Mesodermal cell (in vitro differentiated cells): ENCODE measurements around the gene PDE2A.
A peak's percentile ranks its signal among the peaks of the same experiment; 100 is the strongest.

Experiments
- H3K27ac ChIP-seq: 2 replicates; pipeline ENCODE4 v1.7.0; 2013; ENCODE audit warnings: mild to moderate bottlenecking, low read depth, low read length, moderate library complexity; ENCODE audit not compliant: severe bottlenecking
- H3K36me3 ChIP-seq: 2 replicates; pipeline ENCODE4 v1.7.1; 2013; ENCODE audit warnings: mild to moderate bottlenecking, low read length, moderate library complexity; ENCODE audit not compliant: control insufficient read depth, insufficient read depth
- H3K4me1 ChIP-seq: one replicate; pipeline ENCODE4 v1.7.1; 2013; ENCODE audit warnings: mild to moderate bottlenecking, low read length; ENCODE audit not compliant: insufficient read depth, control insufficient read depth, poor library complexity, severe bottlenecking
- H3K4me3 ChIP-seq: 2 replicates; pipeline ENCODE4 v1.7.0; 2013; ENCODE audit warnings: low read length, control low read depth, mild to moderate bottlenecking; ENCODE audit not compliant: insufficient read depth, poor library complexity, severe bottlenecking; ENCODE audit errors: extremely low read depth
- H3K9me3 ChIP-seq: 2 replicates; pipeline ENCODE4 v1.7.1; 2013; ENCODE audit warnings: mild to moderate bottlenecking, low read length, moderate library complexity; ENCODE audit not compliant: control insufficient read depth
- WGBS, 2 experiments: methylation state at CpG; one replicate each; pipeline ENCODE4 v1.1.5; 2013; ENCODE audit warnings: missing lambda C conversion rate in 2 of 2; ENCODE audit not compliant: insufficient coverage in 2 of 2; 5-methylcytosine and 5-hydroxymethylcytosine counted together

The PDE2A gene

DNA sequence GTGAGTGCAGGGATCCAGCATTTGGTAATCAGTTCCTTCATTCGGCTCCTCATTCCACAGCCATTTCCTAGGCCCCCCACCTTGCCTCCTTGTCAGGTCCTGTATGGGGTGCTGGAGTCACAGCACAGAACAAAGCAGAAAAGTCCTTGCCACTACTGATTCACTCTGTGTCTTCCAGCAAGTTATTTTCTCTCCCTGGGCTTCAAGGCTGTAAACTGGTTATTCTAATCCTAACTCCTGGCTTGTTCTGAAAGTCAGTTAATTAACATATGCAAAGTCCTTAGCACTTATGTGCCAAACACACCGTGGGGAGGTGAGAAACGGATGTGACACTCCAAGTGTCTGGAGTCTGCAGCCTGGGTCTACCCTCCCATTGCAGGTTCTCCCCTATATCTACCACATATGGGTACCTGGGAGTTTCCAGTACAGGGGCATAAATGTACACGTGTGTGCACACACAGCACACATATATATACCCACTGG is 30.6 kb upstream of the PDE2A start:
- Histone ChIP-seq H3K36me3 (peaks cover 64% of the 10 kb centered on the region), H3K27ac (no peak overlapping the region), H3K4me3 (no peak overlapping the region), H3K4me1 (peaks cover 5% of the 10 kb centered on the region), H3K9me3 (no peaks in the 10 kb centered on the region)
- 46 to 54% methylated on average over 2 of the region's 4 CpGs for WGBS, 2 experiments

GRCh38 chr11:72704028-72704782 is 30.0 kb upstream of the PDE2A start:
- Histone ChIP-seq H3K27ac (no peak overlapping the region), H3K4me1 (peaks cover 5% of the 10 kb centered on the region), H3K36me3 (peaks cover 66% of the 10 kb centered on the region), H3K9me3 (no peaks in the 10 kb centered on the region), H3K4me3 (no peak overlapping the region)
- WGBS, 2 experiments = 91 to 93% methylated on average over 7 to 8 of the region's 13 CpGs

- Histone ChIP-seq H3K4me3 (no peak overlapping the region), H3K9me3 (no peaks in the 10 kb centered on the region), H3K36me3 (peaks cover 67% of the 10 kb centered on the region), H3K4me1 (peaks cover 5% of the 10 kb centered on the region), H3K27ac (peak overlapping the region; percentile 6)
- 54 to 73% methylated on average over 6 of the region's 11 CpGs for WGBS, 2 experiments
Observed at GRCh38 chr11:72703267-72704008, 29.2 kb upstream of the PDE2A start.

DNA sequence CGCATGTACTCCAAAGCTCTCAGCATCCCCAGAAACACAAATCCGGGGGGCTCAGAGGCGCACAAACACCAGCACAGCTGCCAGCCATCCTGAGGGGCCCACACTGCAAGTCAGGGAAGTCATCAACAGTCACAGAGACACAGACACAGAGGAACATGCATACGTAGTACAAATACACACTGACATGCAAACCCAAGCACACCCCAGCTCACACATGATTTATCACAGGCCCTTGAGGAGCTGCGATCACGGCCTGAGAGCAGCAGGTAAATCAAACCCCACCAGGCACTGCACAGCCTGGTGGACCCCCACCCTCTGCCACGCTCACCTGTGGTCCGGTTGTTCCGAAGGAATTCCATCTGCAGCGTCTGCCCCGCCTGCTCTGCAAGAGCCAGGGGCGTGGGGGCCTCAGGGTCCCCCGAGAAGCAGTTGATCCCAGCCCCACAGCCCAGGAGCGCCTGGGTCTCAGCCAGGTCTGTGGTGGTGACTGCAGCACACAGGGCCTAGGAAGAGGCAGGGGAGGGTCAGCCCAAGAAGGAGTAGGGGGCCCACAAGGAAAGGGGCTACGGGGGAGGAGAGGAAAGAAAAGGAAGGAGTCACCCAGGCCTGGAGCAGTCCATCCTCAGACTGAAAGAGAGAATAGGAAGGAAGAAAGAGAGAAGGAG is 28.5 kb upstream of the PDE2A start:
- WGBS, 2 experiments = 90 to 94% methylated on average over 11 to 12 of the region's 15 CpGs
- H3K4me1 ChIP-seq = peaks cover 5% of the 10 kb centered on the region
- peak overlapping the region; percentile 6 for H3K27ac ChIP-seq
- no peak overlapping the region for H3K4me3 ChIP-seq
- H3K36me3 ChIP-seq = peaks cover 66% of the 10 kb centered on the region
- no peaks in the 10 kb centered on the region for H3K9me3 ChIP-seq

GRCh38 chr11:72702096-72702495 is 27.9 kb upstream of the PDE2A start:
- Histone ChIP-seq H3K27ac (no peak overlapping the region), H3K4me3 (no peak overlapping the region), H3K36me3 (peaks cover 68% of the 10 kb centered on the region), H3K4me1 (peaks cover 5% of the 10 kb centered on the region), H3K9me3 (no peaks in the 10 kb centered on the region)
- WGBS, 2 experiments = 97 to 98% methylated on average over 5 to 6 of the region's 7 CpGs

- H3K4me1 ChIP-seq = peaks cover 3% of the 10 kb centered on the region
- H3K9me3 ChIP-seq = no peaks in the 10 kb centered on the region
- no peak overlapping the region for H3K4me3 ChIP-seq
- H3K27ac ChIP-seq = no peak overlapping the region
- WGBS, 2 experiments = 94 to 95% methylated on average over 10 of the region's 10 CpGs
- peaks cover 68% of the 10 kb centered on the region for H3K36me3 ChIP-seq
Observed at GRCh38 chr11:72701466-72701865, 27.2 kb upstream of the PDE2A start.

GRCh38 chr11:72700146-72700545 is 25.9 kb upstream of the PDE2A start:
- 73 to 83% methylated on average over 3 of the region's 3 CpGs for WGBS, 2 experiments
- Histone ChIP-seq H3K9me3 (no peaks in the 10 kb centered on the region), H3K36me3 (peaks cover 68% of the 10 kb centered on the region)

DNA sequence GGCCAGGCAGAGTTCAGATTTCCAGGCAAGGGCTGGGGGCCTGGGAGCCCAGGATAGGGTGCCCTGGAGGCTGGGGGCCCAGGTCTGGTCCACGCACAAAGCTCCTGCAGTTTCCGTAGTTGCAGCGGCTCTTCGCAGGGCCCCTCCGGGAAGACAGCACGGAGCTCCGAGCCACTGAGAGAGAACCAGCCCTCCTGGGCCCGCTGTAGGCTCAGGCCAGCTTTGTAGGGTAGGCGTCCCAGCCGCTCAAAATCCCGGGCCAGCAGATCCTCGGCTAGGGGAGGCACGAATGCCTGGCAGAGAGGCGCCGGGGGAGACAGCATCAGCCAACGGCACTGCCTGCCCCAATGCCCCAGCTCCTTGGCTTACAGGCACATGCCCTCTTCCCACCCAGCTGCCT is 23.6 kb upstream of the PDE2A start:
- Histone ChIP-seq H3K4me1 (no peaks in the 10 kb centered on the region), H3K4me3 (no peak overlapping the region), H3K27ac (no peak overlapping the region), H3K9me3 (no peaks in the 10 kb centered on the region), H3K36me3 (peaks cover 76% of the 10 kb centered on the region)
- 94 to 100% methylated on average over 6 to 16 of the region's 16 CpGs for WGBS, 2 experiments

More at GRCh38 chr11:72700146-72700545, 25.9 kb upstream of the PDE2A start:
- no peak overlapping the region for H3K27ac ChIP-seq
- no peaks in the 10 kb centered on the region for H3K4me1 ChIP-seq
- no peak overlapping the region for H3K4me3 ChIP-seq

DNA sequence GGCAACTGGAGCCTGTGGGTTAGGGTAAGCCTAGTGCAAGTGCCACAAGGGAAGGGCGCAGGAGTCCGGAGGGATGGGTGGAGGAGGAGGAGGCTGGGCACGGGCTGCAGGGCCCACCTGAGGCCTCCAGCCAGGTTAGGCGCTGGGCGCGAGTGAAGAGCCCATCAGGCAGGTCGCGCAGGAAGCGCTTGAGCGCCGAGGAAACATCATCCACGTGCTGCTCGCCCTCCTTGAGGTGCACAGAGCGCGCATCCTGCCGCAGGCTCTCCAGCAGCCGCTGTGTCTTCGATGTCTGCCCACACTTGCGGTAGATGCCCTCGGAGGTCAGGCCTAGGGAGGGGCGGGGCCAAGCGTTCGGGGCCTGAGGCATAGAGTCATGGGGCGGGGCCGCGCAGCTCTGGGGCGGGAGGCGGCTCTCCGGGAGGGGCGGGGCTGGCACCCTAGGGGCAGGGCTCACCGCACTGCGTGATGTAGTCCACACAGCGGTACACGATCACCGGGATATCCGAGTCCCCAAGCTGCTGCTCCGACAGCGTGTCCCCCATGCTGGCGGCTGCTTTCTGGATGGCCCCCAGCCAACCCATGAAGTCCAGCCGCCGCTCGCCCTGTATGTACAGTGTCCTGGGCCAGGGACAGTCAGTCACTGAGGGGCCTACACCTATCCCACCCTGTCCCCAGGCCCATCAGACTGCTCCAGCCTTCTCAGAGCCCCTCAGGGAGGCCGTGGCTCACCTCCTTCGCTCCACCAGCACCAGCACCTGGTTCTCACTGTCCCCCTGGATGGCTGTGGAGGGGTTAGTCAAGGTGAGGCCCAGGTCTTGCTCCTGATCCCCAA is 22.9 kb upstream of the PDE2A start:
- no peak overlapping the region for H3K27ac ChIP-seq
- H3K4me1 ChIP-seq = no peaks in the 10 kb centered on the region
- WGBS, 2 experiments = 92 to 95% methylated on average over 31 to 33 of the region's 44 CpGs
- no peaks in the 10 kb centered on the region for H3K9me3 ChIP-seq
- peaks cover 74% of the 10 kb centered on the region for H3K36me3 ChIP-seq
- no peak overlapping the region for H3K4me3 ChIP-seq

DNA sequence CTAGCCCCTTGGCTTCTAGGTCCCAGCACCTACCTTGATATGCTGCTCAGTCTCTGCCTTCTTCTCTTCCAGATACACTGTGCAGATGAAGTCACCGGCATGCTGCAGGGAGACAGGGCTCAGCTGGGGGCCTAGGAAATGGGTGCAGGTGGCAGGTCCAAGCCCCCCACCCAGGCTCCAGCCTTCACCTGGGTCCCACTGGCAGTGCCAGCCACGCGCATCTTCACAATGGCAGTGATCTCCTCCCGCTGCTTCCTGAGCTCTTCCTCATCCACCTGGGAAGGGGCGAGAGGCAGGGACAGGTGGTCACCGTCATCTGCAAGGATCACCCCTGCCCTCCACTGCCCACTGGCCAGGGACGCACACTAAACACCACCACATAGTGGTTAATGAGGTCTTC is 21.1 kb upstream of the PDE2A start:
- peaks cover 81% of the 10 kb centered on the region for H3K36me3 ChIP-seq
- H3K4me3 ChIP-seq = no peak overlapping the region
- H3K4me1 ChIP-seq = no peaks in the 10 kb centered on the region
- 96 to 97% methylated on average over 7 of the region's 7 CpGs for WGBS, 2 experiments
- H3K27ac ChIP-seq = no peak overlapping the region
- H3K9me3 ChIP-seq = no peaks in the 10 kb centered on the region
